Measurements from ENCODE around the gene TMEM131. TPM values are rescaled to one million over a fixed set of nuclear protein-coding genes. Genes with fewer than 3 reads are reported as not detected.
"Not testable (repeated sequence)": the region's sequence is repeated elsewhere in the genome, so short reads cannot be mapped to it uniquely, and the experiment has no call there.

The TMEM131 gene
- total RNA-seq, 1 donor, result 43.6 TPM

GRCh38 chr2:97963079-97963406 lies 32.7 kb downstream of the TMEM131 start:
- no peak for TF ChIP-seq CTCF (IDR thresholded peaks at IDR 0.05; ENCODE audit: insufficient read depth, low read depth, low read length)
- DNase-seq (ENCODE audit: low read depth), result no peak
- no peak overlapping the region for H3K4me3 ChIP-seq (ENCODE audit: low read depth, low read length)

GRCh38 chr2:97961534-97961933 lies 34.2 kb downstream of the TMEM131 start:
- DNase-seq (ENCODE audit: low read depth), result no peak
- no peak overlapping the region for H3K4me3 ChIP-seq (ENCODE audit: low read depth, low read length)
- TF ChIP-seq CTCF (IDR thresholded peaks at IDR 0.05; ENCODE audit: insufficient read depth, low read depth, low read length), result no peak

GRCh38 chr2:97958184-97958583 lies 37.6 kb downstream of the TMEM131 start:
- no peak for DNase-seq (ENCODE audit: low read depth)
- no peak for TF ChIP-seq CTCF (IDR thresholded peaks at IDR 0.05; ENCODE audit: insufficient read depth, low read depth, low read length)
- H3K4me3 ChIP-seq (ENCODE audit: low read depth, low read length), result no peak overlapping the region

- TF ChIP-seq CTCF (IDR thresholded peaks at IDR 0.05; ENCODE audit: insufficient read depth, low read depth, low read length), result no peak
- no peak for DNase-seq (ENCODE audit: low read depth)
- no peak overlapping the region for H3K4me3 ChIP-seq (ENCODE audit: low read depth, low read length)
Observed at GRCh38 chr2:97957432-97958183, 38.1 kb downstream of the TMEM131 start.

GRCh38 chr2:97956753-97957152 lies 39.0 kb downstream of the TMEM131 start:
- not testable (repeated sequence) for H3K4me3 ChIP-seq (ENCODE audit: low read depth, low read length); DNase-seq (ENCODE audit: low read depth)

- no peak overlapping the region for H3K4me3 ChIP-seq (ENCODE audit: low read depth, low read length)
- no peak for TF ChIP-seq CTCF (IDR thresholded peaks at IDR 0.05; ENCODE audit: insufficient read depth, low read depth, low read length)
- no peak for DNase-seq (ENCODE audit: low read depth)
Observed at GRCh38 chr2:97953853-97954252, 41.9 kb downstream of the TMEM131 start.

GRCh38 chr2:97952357-97952756 lies 43.4 kb downstream of the TMEM131 start:
- H3K4me3 ChIP-seq (ENCODE audit: low read depth, low read length), result no peak overlapping the region
- DNase-seq (ENCODE audit: low read depth), result no peak
- TF ChIP-seq CTCF (IDR thresholded peaks at IDR 0.05; ENCODE audit: insufficient read depth, low read depth, low read length), result no peak

Data from fibroblast of villous mesenchyme (primary cell).